Smooth muscle cell (in vitro differentiated cells): Measurements from ENCODE around the gene EIF3I. TPM values are rescaled to one million over a fixed set of nuclear protein-coding genes. Genes with fewer than 3 reads are reported as not detected.
"Not testable (repeated sequence)": the region's sequence is repeated elsewhere in the genome, so short reads cannot be mapped to it uniquely, and the experiment has no call there.

Experiments
- DNase-seq: peaks from one replicate; lab custom pipeline; 2025; ENCODE audit not compliant: unreplicated experiment; lab: John Stamatoyannopoulos, UW
- H2AFZ ChIP-seq: fragments of 200-600 bp; sonication (generic); 2 replicates; pipeline ENCODE4 v1.6.0; 2016; ENCODE audit warnings: antibody characterized with exemption, low read depth, mild to moderate bottlenecking
- H3F3A ChIP-seq: fragments of 200-600 bp; sonication (generic); 2 replicates; pipeline ENCODE4 v1.6.0; 2017; ENCODE audit warnings: antibody characterized with exemption, low read depth
- H3K27ac ChIP-seq: fragments of 200-600 bp; sonication (generic); 2 replicates; pipeline ENCODE4 v1.5.1; 2016; ENCODE audit warnings: low read depth, mild to moderate bottlenecking
- H3K27me3 ChIP-seq: fragments of 200-600 bp; sonication (generic); 2 replicates; pipeline ENCODE4 v1.6.1; 2016; ENCODE audit warnings: low read depth, mild to moderate bottlenecking
- H3K36me3 ChIP-seq: fragments of 200-600 bp; sonication (generic); 2 replicates; pipeline ENCODE4 v1.5.1; 2016; ENCODE audit warnings: low read depth
- H3K4me1 ChIP-seq: fragments of 200-600 bp; sonication (generic); 2 replicates; pipeline ENCODE4 v1.5.1; 2016; ENCODE audit warnings: low read depth
- H3K4me2 ChIP-seq: fragments of 200-600 bp; sonication (generic); 2 replicates; pipeline ENCODE4 v1.6.0; 2016; ENCODE audit warnings: mild to moderate bottlenecking
- H3K4me3 ChIP-seq: fragments of 200-600 bp; sonication (generic); 2 replicates; pipeline ENCODE4 v1.5.1; 2016; ENCODE audit warnings: mild to moderate bottlenecking
- H3K79me2 ChIP-seq: fragments of 200-600 bp; sonication (generic); 2 replicates; pipeline ENCODE4 v1.6.0; 2016; ENCODE audit warnings: low read depth, mild to moderate bottlenecking
- H3K9ac ChIP-seq: fragments of 200-600 bp; sonication (generic); 2 replicates; pipeline ENCODE4 v1.6.0; 2016; ENCODE audit warnings: low read depth
- H3K9me3 ChIP-seq: fragments of 200-600 bp; sonication (generic); replicated peaks from 2 replicates; pipeline ENCODE4 v1.5.1; 2016; ENCODE audit warnings: low read depth
- H4K20me1 ChIP-seq: fragments of 200-600 bp; sonication (generic); 2 replicates; pipeline ENCODE4 v1.6.0; 2016; ENCODE audit warnings: low read depth
- WGBS: methylation state at CpG from one replicate; pipeline ENCODE4 v1.1.7; 2016; ENCODE audit warnings: low lambda C conversion rate; 5-methylcytosine and 5-hydroxymethylcytosine counted together
- polyA plus RNA-seq: library from polyadenylated mRNA; unstranded; fragments of >200 nt; fragmentation: Nextera tagmentation; extraction: Ambion mirVana; gene quantifications from 2 replicates; pipeline ENCODE4 v1.2.1, GENCODE V29; 2016
- total RNA-seq: library from RNA; depleted of rRNA; stranded (reverse); fragments of >200 nt; gene quantifications from 2 replicates; pipeline ENCODE4 v1.2.3, GENCODE V29; 2014
- TF ChIP-seq, protein P1 (sequence below): fragments of 200-600 bp; sonication (generic); IDR thresholded peaks from 2 replicates; pipeline ENCODE4 v1.5.1; 2017; ENCODE audit warnings: borderline replicate concordance, mild to moderate bottlenecking, antibody characterized with exemption; ENCODE audit not compliant: insufficient read depth, poor library complexity, severe bottlenecking

Gene EIF3I
- total and polyA plus RNA-seq, 2 experiments from 2014 or later = 240 to 250 TPM

DNA sequence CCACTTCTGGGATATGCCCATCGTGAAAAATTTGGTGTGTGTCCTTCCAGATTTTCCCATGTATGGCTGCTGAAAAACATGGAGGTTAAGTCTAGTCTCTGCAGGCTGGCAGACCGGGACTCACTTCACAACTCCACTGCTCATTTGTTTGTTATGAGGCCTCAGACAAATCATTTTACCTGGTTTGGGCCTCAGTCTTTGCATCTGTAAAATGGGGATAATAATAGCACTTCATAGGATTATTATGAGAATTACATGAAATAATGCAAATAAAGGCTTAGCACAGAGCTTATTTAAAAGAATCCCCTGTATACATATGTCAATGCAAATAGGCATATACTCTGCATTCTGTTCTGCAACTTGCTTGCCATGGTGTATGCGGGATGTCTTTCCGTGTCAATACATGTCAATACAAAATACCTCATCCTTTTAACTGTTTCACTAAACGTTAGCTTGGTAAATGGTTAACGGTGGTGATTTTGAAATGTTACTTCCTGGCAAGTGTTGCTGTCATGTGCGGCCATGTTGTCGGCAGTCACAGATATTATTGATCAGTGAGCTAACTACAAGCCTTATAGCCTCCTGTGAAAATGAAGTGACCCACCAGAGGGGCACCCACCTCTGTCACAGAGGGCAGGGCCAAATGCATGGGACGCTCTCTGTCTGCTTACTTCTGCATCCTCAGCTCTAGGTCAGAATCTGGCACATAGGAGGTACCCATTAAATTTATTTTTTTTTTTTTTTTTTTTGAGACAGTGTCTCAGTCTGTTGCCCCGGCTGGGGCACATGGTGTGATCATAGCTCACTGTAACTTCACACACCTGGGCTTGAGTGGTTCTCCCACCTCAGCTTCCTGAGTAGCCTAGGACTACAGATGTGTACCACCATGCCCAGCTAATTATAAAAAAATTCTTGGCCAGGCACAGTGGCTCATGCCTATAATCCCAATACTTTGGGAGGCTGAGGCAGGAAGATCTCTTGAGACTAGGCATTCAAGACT, 33.2 kb downstream of the EIF3I start:
- Histone ChIP-seq H3K9ac (no peak overlapping the region), H4K20me1 (no peaks in the 10 kb centered on the region), H3K9me3 (no peaks in the 10 kb centered on the region), H3K36me3 (no peaks in the 10 kb centered on the region), H3K4me1 (no peaks in the 10 kb centered on the region), H2AFZ (no peak overlapping the region), H3K27ac (no peak overlapping the region), H3K4me2 (no peak overlapping the region), H3F3A (no peaks in the 10 kb centered on the region), H3K4me3 (no peak overlapping the region), H3K27me3 (no peaks in the 10 kb centered on the region), H3K79me2 (no peaks in the 10 kb centered on the region)
- no peak for DNase-seq
- WGBS = 91% methylated on average over 10 of the region's 10 CpGs
- TF ChIP-seq, protein P1, sequence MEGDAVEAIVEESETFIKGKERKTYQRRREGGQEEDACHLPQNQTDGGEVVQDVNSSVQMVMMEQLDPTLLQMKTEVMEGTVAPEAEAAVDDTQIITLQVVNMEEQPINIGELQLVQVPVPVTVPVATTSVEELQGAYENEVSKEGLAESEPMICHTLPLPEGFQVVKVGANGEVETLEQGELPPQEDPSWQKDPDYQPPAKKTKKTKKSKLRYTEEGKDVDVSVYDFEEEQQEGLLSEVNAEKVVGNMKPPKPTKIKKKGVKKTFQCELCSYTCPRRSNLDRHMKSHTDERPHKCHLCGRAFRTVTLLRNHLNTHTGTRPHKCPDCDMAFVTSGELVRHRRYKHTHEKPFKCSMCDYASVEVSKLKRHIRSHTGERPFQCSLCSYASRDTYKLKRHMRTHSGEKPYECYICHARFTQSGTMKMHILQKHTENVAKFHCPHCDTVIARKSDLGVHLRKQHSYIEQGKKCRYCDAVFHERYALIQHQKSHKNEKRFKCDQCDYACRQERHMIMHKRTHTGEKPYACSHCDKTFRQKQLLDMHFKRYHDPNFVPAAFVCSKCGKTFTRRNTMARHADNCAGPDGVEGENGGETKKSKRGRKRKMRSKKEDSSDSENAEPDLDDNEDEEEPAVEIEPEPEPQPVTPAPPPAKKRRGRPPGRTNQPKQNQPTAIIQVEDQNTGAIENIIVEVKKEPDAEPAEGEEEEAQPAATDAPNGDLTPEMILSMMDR = no peak

DNA sequence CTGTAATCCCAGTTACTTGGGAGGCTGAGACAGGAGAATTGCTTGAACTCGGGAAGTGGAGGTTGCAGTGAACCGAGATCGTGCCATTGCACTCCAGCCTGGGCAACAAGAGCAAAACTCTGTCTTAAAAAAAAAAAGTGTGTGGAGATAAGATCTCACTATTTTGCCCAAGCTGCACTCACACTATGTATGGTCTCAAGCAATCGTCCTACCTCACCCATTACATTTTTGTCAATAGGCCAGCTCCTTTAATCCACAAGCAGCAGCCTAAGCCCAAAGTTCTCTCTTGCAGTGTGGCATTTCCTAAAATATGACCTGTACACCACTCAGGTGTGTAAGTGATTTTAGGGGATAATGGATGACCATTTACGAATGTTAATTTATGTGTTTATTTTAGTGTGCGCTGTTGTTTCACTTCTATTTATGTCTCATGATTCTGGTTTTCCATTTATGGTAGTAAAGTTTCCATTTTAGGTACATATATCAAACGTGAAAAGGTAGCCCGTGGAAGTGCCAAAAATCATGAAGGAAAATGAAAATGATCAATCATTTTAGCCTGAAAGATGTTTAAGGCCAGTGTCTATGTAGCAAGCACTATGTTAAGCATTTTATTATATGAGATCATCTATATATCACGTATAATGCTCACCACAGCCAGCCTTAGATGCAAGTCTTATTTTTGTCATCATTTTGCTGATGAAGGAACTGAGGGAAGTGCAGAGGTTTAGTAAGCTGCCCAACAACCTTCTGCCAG, 34.4 kb downstream of the EIF3I start:
- Histone ChIP-seq H3K27ac (no peak overlapping the region), H4K20me1 (no peaks in the 10 kb centered on the region), H3K79me2 (no peaks in the 10 kb centered on the region), H2AFZ (no peak overlapping the region), H3K9ac (no peak overlapping the region), H3K36me3 (no peaks in the 10 kb centered on the region), H3K4me1 (no peaks in the 10 kb centered on the region), H3K27me3 (no peaks in the 10 kb centered on the region), H3K4me3 (no peak overlapping the region), H3K9me3 (no peaks in the 10 kb centered on the region), H3F3A (no peaks in the 10 kb centered on the region), H3K4me2 (no peak overlapping the region)
- no peak for DNase-seq
- TF ChIP-seq, protein P1 = no peak
- WGBS = 89% methylated on average over 8 of the region's 9 CpGs

DNA sequence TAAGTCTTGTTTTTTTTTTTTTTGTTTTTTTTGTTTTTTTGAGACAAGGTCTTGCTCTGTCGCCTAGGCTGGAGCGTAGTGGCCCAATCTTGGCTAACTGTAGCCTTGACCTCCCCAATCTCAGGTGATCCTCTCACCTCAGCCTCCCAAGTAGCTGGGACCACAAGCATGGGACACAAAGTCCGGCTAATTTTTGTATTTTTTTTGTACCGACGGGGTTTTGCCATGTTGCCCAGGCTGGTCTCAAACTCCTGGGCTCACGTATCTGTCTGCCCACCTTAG, 35.0 kb downstream of the EIF3I start:
- Histone ChIP-seq H3F3A (no peaks in the 10 kb centered on the region), H3K36me3 (no peaks in the 10 kb centered on the region), H3K79me2 (no peaks in the 10 kb centered on the region), H2AFZ (no peak overlapping the region), H3K27ac (no peak overlapping the region), H3K9me3 (no peaks in the 10 kb centered on the region), H3K4me2 (no peak overlapping the region), H3K4me1 (no peaks in the 10 kb centered on the region), H4K20me1 (no peaks in the 10 kb centered on the region), H3K27me3 (no peaks in the 10 kb centered on the region), H3K9ac (no peak overlapping the region), H3K4me3 (no peak overlapping the region)
- DNase-seq = no peak
- TF ChIP-seq, protein P1 = no peak
- 94% methylated on average over 6 of the region's 6 CpGs for WGBS

DNA sequence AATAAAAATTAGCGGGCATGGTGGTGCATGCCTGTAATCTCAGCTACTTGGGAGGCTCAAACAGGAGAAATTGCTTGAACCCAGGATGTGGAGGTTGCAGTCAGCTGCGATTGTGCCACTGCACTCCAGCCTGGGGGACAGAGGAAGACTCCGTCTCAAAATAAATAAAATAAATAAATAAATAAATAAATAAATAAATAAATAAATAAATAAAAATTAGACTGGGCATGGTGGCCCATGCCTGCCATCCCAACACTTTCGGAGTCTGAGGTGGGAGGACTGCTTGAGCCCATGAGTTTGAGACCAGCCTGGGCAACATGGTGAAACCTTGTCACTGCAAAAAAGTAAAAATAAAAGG, 41.0 kb downstream of the EIF3I start:
- WGBS = 99% methylated on average over 4 of the region's 4 CpGs

More for the DNA sequence above, 41.0 kb downstream of the EIF3I start:
- H3K27me3 ChIP-seq, DNase-seq, H3K9ac ChIP-seq, H3F3A ChIP-seq, H3K4me2 ChIP-seq, H3K36me3 ChIP-seq, H3K9me3 ChIP-seq, H3K4me3 ChIP-seq, H3K79me2 ChIP-seq, H2AFZ ChIP-seq, H3K27ac ChIP-seq, H3K4me1 ChIP-seq, H4K20me1 ChIP-seq: not testable (repeated sequence)
